Measurements from ENCODE around the gene TBC1D22A. TPM values are rescaled to one million over a fixed set of nuclear protein-coding genes. Genes with fewer than 3 reads are reported as not detected.
A peak's percentile ranks its signal among the peaks of the same experiment; 100 is the strongest.

TBC1D22A gene
- total and polyA plus RNA-seq, 8 donors: 13.3 to 53.1 (median 21.5) TPM

DNA sequence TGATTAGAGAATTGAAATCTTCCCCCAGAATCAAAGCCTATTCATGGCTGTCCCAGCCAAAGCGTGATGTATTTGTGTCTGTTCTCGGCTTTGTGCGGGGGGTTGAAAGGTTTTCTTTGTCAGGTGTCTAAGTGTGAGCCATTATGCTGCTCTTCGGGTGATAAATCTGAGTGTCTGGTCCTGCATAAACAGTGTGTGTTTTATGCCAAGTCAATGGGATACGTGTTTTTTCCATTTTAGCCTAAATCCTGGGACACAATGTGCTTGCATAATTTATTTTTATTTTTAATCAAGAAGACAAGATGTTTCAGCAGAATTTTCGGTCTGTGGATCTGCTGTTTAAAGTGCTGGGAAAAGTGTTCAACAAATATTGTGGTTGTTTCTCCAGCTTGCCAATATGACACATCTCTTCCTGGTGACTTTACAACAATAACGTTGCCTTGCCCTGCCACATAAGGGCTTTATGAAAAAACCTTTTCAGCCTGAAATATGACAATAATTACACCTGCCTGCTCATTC, 267.8 kb downstream of the TBC1D22A start:
- Histone ChIP-seq H3K27ac (peak overlapping the region in 1 of 5 donors; percentile 9), H3K36me3 (no peaks in the 10 kb centered on the region), H3K4me1 (peaks cover 5 to 25% (median 22%) of the 10 kb centered on the region in 4 donors), H3K27me3 (no peaks in the 10 kb centered on the region), H3K4me3 (no peak overlapping the region), H3K9me3 (no peaks in the 10 kb centered on the region)
- intact Hi-C loops (cut with DNase I; ENCODE audit: low total_unique reads): no loop called here
- DNase-seq: no peak
- 66 to 77% (median 74%) methylated on average over 7 of the region's 7 CpGs for WGBS, 5 donors
- TF ChIP-seq POLR2A (IDR thresholded peaks at IDR 0.05): no peak
- no peak for TF ChIP-seq EP300 (IDR thresholded peaks at IDR 0.05)
- no peak for TF ChIP-seq POLR2AphosphoS5 (IDR thresholded peaks at IDR 0.05)
- TF ChIP-seq, protein P1, sequence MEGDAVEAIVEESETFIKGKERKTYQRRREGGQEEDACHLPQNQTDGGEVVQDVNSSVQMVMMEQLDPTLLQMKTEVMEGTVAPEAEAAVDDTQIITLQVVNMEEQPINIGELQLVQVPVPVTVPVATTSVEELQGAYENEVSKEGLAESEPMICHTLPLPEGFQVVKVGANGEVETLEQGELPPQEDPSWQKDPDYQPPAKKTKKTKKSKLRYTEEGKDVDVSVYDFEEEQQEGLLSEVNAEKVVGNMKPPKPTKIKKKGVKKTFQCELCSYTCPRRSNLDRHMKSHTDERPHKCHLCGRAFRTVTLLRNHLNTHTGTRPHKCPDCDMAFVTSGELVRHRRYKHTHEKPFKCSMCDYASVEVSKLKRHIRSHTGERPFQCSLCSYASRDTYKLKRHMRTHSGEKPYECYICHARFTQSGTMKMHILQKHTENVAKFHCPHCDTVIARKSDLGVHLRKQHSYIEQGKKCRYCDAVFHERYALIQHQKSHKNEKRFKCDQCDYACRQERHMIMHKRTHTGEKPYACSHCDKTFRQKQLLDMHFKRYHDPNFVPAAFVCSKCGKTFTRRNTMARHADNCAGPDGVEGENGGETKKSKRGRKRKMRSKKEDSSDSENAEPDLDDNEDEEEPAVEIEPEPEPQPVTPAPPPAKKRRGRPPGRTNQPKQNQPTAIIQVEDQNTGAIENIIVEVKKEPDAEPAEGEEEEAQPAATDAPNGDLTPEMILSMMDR (IDR thresholded peaks at IDR 0.05): no peak

DNA sequence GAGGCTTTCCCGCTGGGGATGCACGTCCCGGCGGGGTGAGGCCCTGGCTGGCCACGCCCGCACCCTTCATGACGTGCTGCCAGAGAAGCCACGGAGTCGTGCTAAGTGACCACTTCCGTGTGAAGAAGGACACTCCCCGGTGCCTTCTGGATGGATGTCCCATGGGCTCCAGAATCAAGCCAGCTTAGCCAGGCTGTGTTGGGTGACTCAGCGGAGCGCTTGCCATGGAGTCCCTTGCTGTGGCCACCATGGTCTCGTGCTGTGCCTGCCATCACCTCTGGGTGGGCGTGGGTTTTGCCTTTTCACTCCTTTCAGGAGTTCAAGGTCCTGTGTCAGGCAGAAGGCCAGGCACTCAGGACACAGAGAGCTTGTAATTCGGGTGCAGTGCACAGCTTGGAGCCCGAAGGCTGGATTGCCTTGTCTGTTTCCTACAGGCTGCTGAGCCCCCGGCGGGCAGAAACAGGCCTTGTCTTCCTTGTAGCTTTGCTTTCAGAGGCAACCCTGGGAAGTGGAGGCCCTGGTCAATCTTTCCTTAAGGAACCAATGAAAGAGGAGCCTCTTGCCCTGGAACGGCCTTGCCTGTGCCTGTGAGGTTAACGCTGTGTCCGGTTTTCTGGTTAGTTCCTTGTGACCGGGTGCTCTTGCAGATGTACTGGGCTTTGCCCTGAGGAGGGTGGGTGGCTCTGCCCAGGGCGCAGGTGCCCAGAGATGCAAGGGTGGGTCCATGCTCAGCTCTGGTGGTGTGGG, 268.6 kb downstream of the TBC1D22A start:
- intact Hi-C loops (cut with DNase I; ENCODE audit: low total_unique reads): no loop called here
- H3K4me3 ChIP-seq: no peak overlapping the region
- TF ChIP-seq POLR2AphosphoS5 (IDR thresholded peaks at IDR 0.05): no peak
- TF ChIP-seq, protein P1 (IDR thresholded peaks at IDR 0.05): no peak
- no peak for TF ChIP-seq POLR2A (IDR thresholded peaks at IDR 0.05)
- no peak for TF ChIP-seq EP300 (IDR thresholded peaks at IDR 0.05)
- no peaks in the 10 kb centered on the region for H3K27me3 ChIP-seq
- peak overlapping the region in 1 of 5 donors; percentile 74 for H3K27ac ChIP-seq
- 85 to 96% (median 86%) methylated on average over 14 to 24 of the region's 24 CpGs for WGBS, 5 donors
- peaks cover 5 to 25% (median 22%) of the 10 kb centered on the region in 4 donors for H3K4me1 ChIP-seq
- H3K9me3 ChIP-seq: no peaks in the 10 kb centered on the region
- no peak for DNase-seq
- no peaks in the 10 kb centered on the region for H3K36me3 ChIP-seq

DNA sequence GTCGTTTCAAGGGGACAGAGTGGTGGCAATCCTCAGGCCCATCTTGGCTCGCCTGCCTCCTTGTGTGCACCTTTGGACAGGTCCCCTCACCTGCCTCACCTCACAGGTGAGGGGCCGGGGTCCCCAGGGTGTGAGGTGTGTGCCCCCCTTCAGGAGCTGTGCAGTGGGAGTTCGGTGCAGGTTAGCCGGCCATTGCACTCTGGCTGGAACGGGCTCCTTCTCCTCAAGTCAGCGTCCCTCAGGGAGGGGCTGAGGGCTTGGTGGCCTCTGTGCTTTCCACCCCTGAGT, 269.1 kb downstream of the TBC1D22A start:
- Histone ChIP-seq H3K4me1 (peaks cover 5 to 25% (median 22%) of the 10 kb centered on the region in 4 donors), H3K27me3 (no peaks in the 10 kb centered on the region), H3K36me3 (peaks cover 0 to 4% (median 0%) of the 10 kb centered on the region in 4 donors), H3K27ac (peak overlapping the region in 1 of 5 donors; percentile 74), H3K4me3 (no peak overlapping the region), H3K9me3 (no peaks in the 10 kb centered on the region)
- no peak for TF ChIP-seq EP300 (IDR thresholded peaks at IDR 0.05)
- TF ChIP-seq POLR2A (IDR thresholded peaks at IDR 0.05): no peak
- TF ChIP-seq POLR2AphosphoS5 (IDR thresholded peaks at IDR 0.05): no peak
- TF ChIP-seq, protein P1 (IDR thresholded peaks at IDR 0.05): no peak
- 89 to 98% (median 92%) methylated on average over 3 to 7 of the region's 7 CpGs for WGBS, 5 donors
- no peak for DNase-seq
- intact Hi-C loops (cut with DNase I; ENCODE audit: low total_unique reads): no loop called here

DNA sequence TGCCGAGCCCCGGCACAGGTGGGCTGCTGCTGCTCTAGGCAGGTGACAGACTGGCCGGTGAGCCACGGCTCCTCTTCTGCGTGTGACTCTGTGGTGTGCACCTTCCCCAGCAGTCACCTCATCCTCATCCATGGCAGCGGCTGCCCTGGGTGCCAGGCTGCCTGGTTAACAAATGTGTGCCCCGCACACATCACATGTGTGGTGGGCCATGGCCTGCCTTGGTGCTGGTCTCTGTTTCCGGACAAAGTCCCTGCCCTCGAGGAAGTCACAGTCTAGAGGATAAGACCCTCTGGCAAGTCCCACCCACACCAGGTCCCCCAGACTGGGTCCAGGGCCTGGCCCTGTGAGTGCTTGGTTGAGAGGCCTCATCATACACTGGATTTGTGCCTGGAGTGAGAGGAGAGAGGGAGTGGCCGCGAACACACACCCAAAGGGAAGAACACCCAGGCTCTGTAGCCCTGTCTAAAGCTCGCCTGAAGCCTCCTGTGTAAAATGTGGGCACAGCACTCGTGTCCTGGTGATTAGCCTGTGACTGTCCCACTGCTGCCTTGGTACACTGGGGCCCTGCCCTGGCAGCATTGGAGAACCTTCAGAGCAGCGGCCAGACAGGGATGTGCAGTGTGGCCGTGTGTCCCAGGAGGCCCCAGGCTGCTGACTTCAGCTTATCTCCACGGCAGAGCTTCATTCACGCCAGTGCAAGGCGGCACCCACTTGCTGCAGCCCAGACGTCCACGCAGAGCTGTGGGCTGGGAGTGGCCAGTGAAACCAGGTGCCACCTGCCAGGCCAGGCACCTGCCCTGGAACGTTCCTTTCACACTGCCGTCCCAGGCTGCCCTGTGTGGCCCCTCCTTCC, 269.9 kb downstream of the TBC1D22A start:
- WGBS, 5 donors: 47 to 75% (median 57%) methylated on average over 17 to 22 of the region's 22 CpGs
- Histone ChIP-seq H3K4me1 (peaks cover 5 to 25% (median 22%) of the 10 kb centered on the region in 4 donors), H3K4me3 (peak overlapping the region in 1 of 4 donors; percentile 11), H3K36me3 (peaks cover 0 to 11% (median 6%) of the 10 kb centered on the region in 4 donors), H3K27me3 (no peaks in the 10 kb centered on the region), H3K9me3 (no peaks in the 10 kb centered on the region), H3K27ac (peak overlapping the region; percentile 16 to 84 (median 74))
- TF ChIP-seq POLR2AphosphoS5 (IDR thresholded peaks at IDR 0.05) (peak in 1 of 3 donors; percentile 19), EP300 (IDR thresholded peaks at IDR 0.05) (no peak), POLR2A (IDR thresholded peaks at IDR 0.05) (no peak)
- TF ChIP-seq, protein P1 (IDR thresholded peaks at IDR 0.05): no peak
- peak; percentile 51 to 82 for DNase-seq
- intact Hi-C loops (cut with DNase I; ENCODE audit: low total_unique reads): no loop called here
